Measurements from ENCODE around the gene XPO6.

XPO6 gene

DNA sequence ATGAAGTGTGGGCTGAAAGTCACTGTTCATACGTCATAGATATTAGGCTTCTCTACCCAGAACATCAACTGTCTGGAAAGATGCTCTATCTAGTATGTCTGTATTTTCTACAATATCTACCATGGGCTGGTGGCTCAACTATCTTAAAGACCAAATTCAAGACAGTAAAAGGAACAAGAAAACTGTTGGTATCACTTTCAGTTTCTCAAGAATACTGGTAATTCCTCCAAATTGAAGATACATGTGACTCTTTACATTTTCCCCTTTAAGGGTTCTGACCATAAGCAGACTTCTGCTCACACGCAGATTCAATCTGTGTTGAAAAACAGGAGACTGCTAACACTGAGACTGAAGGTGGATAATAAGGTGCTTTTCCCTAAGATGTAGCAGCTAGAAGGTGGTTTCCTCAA is 24.2 kb downstream of the XPO6 start:
- H3K27me3 ChIP-seq (replicated peaks in 2 of 5; ENCODE audit: control insufficient read depth in 4 of 5, insufficient read depth in 5 of 5, low read length in 4 of 5): no peaks in the 10 kb centered on the region
- H3K4me1 ChIP-seq (ENCODE audit: control extremely low read depth in 1 of 4, control insufficient read depth in 4 of 4, insufficient read depth in 4 of 4, low read length in 3 of 4): peaks cover 12 to 23% (median 21%) of the 10 kb centered on the region in 4 experiments
- H3K27ac ChIP-seq (ENCODE audit: insufficient read depth in 1 of 2, low read depth in 1 of 2, low read length in 2 of 2, poor library complexity in 1 of 2, severe bottlenecking in 2 of 2): peak overlapping the region in 1 of 2 experiments; percentile 67
- POLR2A ChIA-PET: no interaction called here
- H3K36me3 ChIP-seq (ENCODE audit: control insufficient read depth in 4 of 4, insufficient read depth in 4 of 4, low read length in 3 of 4): peaks cover 3 to 19% (median 8%) of the 10 kb centered on the region in 4 experiments
- peak in 2 of 3 donors; percentile 58 to 66 for DNase-seq
- CTCF ChIA-PET: interaction anchor here (1.2 to 1.5 kb wide), 2 partner anchors 15 to 34 kb away, joined by 3 to 5 read pairs; no protein-coding TSS in a partner anchor
- peak overlapping the region in 2 of 7 experiments; percentile 29 to 42 for H3K4me3 ChIP-seq (ENCODE audit: control insufficient read depth in 1 of 7, extremely low read depth in 1 of 7, insufficient read depth in 4 of 7, low read depth in 2 of 7, low read length in 6 of 7)
- peaks cover 0 to 2% (median 0%) of the 10 kb centered on the region in 5 experiments for H3K9me3 ChIP-seq (ENCODE audit: control extremely low read depth in 1 of 5, control insufficient read depth in 4 of 5, insufficient read depth in 2 of 5, low read depth in 1 of 5, low read length in 4 of 5)
- 0% methylated on average over 1 of the region's 2 CpGs for WGBS (ENCODE audit: insufficient coverage)

GRCh38 chr16:28186752-28187151 is 25.0 kb downstream of the XPO6 start:
- H3K27ac ChIP-seq (ENCODE audit: insufficient read depth in 1 of 2, low read depth in 1 of 2, low read length in 2 of 2, poor library complexity in 1 of 2, severe bottlenecking in 2 of 2): peak overlapping the region in 1 of 2 experiments; percentile 27
- WGBS (ENCODE audit: insufficient coverage): 92% methylated on average over 3 of the region's 4 CpGs
- ChIA-PET POLR2A (no interaction called here), CTCF (no interaction called here)
- peaks cover 3 to 15% (median 7%) of the 10 kb centered on the region in 4 experiments for H3K36me3 ChIP-seq (ENCODE audit: control insufficient read depth in 4 of 4, insufficient read depth in 4 of 4, low read length in 3 of 4)
- no peaks in the 10 kb centered on the region for H3K27me3 ChIP-seq (replicated peaks in 2 of 5; ENCODE audit: control insufficient read depth in 4 of 5, insufficient read depth in 5 of 5, low read length in 4 of 5)
- DNase-seq: no peak
- H3K4me3 ChIP-seq (ENCODE audit: control insufficient read depth in 1 of 7, extremely low read depth in 1 of 7, insufficient read depth in 4 of 7, low read depth in 2 of 7, low read length in 6 of 7): no peak overlapping the region
- H3K9me3 ChIP-seq (ENCODE audit: control extremely low read depth in 1 of 5, control insufficient read depth in 4 of 5, insufficient read depth in 2 of 5, low read depth in 1 of 5, low read length in 4 of 5): peaks cover 0 to 2% (median 0%) of the 10 kb centered on the region in 5 experiments
- H3K4me1 ChIP-seq (ENCODE audit: control extremely low read depth in 1 of 4, control insufficient read depth in 4 of 4, insufficient read depth in 4 of 4, low read length in 3 of 4): peaks cover 15 to 26% (median 22%) of the 10 kb centered on the region in 4 experiments

- DNase-seq: no peak
- H3K36me3 ChIP-seq (ENCODE audit: control insufficient read depth in 4 of 4, insufficient read depth in 4 of 4, low read length in 3 of 4): peaks cover 0 to 10% (median 4%) of the 10 kb centered on the region in 4 experiments
- H3K27me3 ChIP-seq (replicated peaks in 2 of 5; ENCODE audit: control insufficient read depth in 4 of 5, insufficient read depth in 5 of 5, low read length in 4 of 5): no peaks in the 10 kb centered on the region
- H3K9me3 ChIP-seq (ENCODE audit: control extremely low read depth in 1 of 5, control insufficient read depth in 4 of 5, insufficient read depth in 2 of 5, low read depth in 1 of 5, low read length in 4 of 5): peaks cover 0 to 2% (median 0%) of the 10 kb centered on the region in 5 experiments
- H3K4me3 ChIP-seq (ENCODE audit: control insufficient read depth in 1 of 7, extremely low read depth in 1 of 7, insufficient read depth in 4 of 7, low read depth in 2 of 7, low read length in 6 of 7): no peak overlapping the region
- H3K27ac ChIP-seq (ENCODE audit: insufficient read depth in 1 of 2, low read depth in 1 of 2, low read length in 2 of 2, poor library complexity in 1 of 2, severe bottlenecking in 2 of 2): no peak overlapping the region
- H3K4me1 ChIP-seq (ENCODE audit: control extremely low read depth in 1 of 4, control insufficient read depth in 4 of 4, insufficient read depth in 4 of 4, low read length in 3 of 4): peaks cover 25 to 37% (median 30%) of the 10 kb centered on the region in 4 experiments
- CTCF ChIA-PET: no interaction called here
- WGBS (ENCODE audit: insufficient coverage): 100% methylated on average over 1 of the region's 1 CpG
- POLR2A ChIA-PET: no interaction called here
Measured at GRCh38 chr16:28185696-28186095, 26.1 kb downstream of the XPO6 start.

DNA sequence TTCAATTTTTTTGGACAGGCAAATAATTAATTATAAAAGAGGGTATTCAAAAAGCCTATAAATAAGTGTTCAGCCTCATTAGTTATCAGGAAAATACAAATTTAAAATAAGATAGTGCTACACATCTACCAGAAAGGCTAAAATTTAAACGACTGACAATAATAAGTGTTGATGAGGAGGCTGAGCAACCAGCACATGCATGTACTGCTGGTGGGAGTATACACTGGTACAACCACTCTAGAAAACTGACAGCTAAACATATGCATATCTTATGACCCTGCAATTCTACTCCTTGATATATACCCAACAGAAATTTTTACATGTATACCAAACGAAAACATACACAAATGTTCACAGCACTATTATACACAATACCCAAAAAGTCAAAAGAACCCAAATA is 27.1 kb downstream of the XPO6 start:
- H3K4me3 ChIP-seq (ENCODE audit: control insufficient read depth in 1 of 7, extremely low read depth in 1 of 7, insufficient read depth in 4 of 7, low read depth in 2 of 7, low read length in 6 of 7): no peak overlapping the region
- peaks cover 0 to 11% (median 4%) of the 10 kb centered on the region in 4 experiments for H3K36me3 ChIP-seq (ENCODE audit: control insufficient read depth in 4 of 4, insufficient read depth in 4 of 4, low read length in 3 of 4)
- ChIA-PET POLR2A (no interaction called here), CTCF (no interaction called here)
- H3K9me3 ChIP-seq (ENCODE audit: control extremely low read depth in 1 of 5, control insufficient read depth in 4 of 5, insufficient read depth in 2 of 5, low read depth in 1 of 5, low read length in 4 of 5): peaks cover 0 to 2% (median 0%) of the 10 kb centered on the region in 5 experiments
- no peaks in the 10 kb centered on the region for H3K27me3 ChIP-seq (replicated peaks in 2 of 5; ENCODE audit: control insufficient read depth in 4 of 5, insufficient read depth in 5 of 5, low read length in 4 of 5)
- no peak for DNase-seq
- H3K27ac ChIP-seq (ENCODE audit: insufficient read depth in 1 of 2, low read depth in 1 of 2, low read length in 2 of 2, poor library complexity in 1 of 2, severe bottlenecking in 2 of 2): no peak overlapping the region
- H3K4me1 ChIP-seq (ENCODE audit: control extremely low read depth in 1 of 4, control insufficient read depth in 4 of 4, insufficient read depth in 4 of 4, low read length in 3 of 4): peaks cover 27 to 41% (median 34%) of the 10 kb centered on the region in 4 experiments
- no CpG with 5 or more reads among the region's 2 CpGs for WGBS (ENCODE audit: insufficient coverage)

DNA sequence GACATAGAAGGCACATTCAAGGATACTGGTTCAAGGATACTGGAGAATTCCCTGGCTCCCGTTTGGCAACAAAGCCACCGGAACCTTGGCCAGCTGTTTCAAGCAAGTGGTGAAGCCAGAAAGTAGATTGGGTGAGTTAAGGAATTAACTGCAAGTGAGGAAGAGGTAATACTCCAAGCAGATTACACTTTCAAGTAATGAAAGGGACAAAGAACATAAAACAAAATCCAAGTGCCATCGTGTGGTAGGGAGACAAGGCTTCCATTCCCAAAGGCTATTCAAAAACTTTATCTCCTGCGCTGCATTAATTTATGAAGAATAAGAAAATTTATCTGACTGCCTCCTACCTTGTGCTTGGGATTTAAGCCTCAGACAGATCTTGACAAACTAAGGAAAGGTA is 27.8 kb downstream of the XPO6 start:
- peaks cover 26 to 44% (median 36%) of the 10 kb centered on the region in 4 experiments for H3K4me1 ChIP-seq (ENCODE audit: control extremely low read depth in 1 of 4, control insufficient read depth in 4 of 4, insufficient read depth in 4 of 4, low read length in 3 of 4)
- ChIA-PET CTCF (interaction anchor here (1.7 kb wide), 1 partner anchor 19 kb away, joined by 6 read pairs; no protein-coding TSS in a partner anchor), POLR2A (no interaction called here)
- 100% methylated on average over 1 of the region's 4 CpGs for WGBS (ENCODE audit: insufficient coverage)
- H3K4me3 ChIP-seq (ENCODE audit: control insufficient read depth in 1 of 7, extremely low read depth in 1 of 7, insufficient read depth in 4 of 7, low read depth in 2 of 7, low read length in 6 of 7): no peak overlapping the region
- no peaks in the 10 kb centered on the region for H3K27me3 ChIP-seq (replicated peaks in 2 of 5; ENCODE audit: control insufficient read depth in 4 of 5, insufficient read depth in 5 of 5, low read length in 4 of 5)
- no peak overlapping the region for H3K27ac ChIP-seq (ENCODE audit: insufficient read depth in 1 of 2, low read depth in 1 of 2, low read length in 2 of 2, poor library complexity in 1 of 2, severe bottlenecking in 2 of 2)
- peaks cover 0 to 2% (median 0%) of the 10 kb centered on the region in 5 experiments for H3K9me3 ChIP-seq (ENCODE audit: control extremely low read depth in 1 of 5, control insufficient read depth in 4 of 5, insufficient read depth in 2 of 5, low read depth in 1 of 5, low read length in 4 of 5)
- no peak for DNase-seq
- peaks cover 0 to 15% (median 4%) of the 10 kb centered on the region in 4 experiments for H3K36me3 ChIP-seq (ENCODE audit: control insufficient read depth in 4 of 4, insufficient read depth in 4 of 4, low read length in 3 of 4)

- Histone ChIP-seq H3K4me1 (ENCODE audit: control extremely low read depth in 1 of 4, control insufficient read depth in 4 of 4, insufficient read depth in 4 of 4, low read length in 3 of 4) (peaks cover 23 to 44% (median 36%) of the 10 kb centered on the region in 4 experiments), H3K4me3 (ENCODE audit: control insufficient read depth in 1 of 7, extremely low read depth in 1 of 7, insufficient read depth in 4 of 7, low read depth in 2 of 7, low read length in 6 of 7) (no peak overlapping the region), H3K27me3 (replicated peaks in 2 of 5; ENCODE audit: control insufficient read depth in 4 of 5, insufficient read depth in 5 of 5, low read length in 4 of 5) (no peaks in the 10 kb centered on the region), H3K27ac (ENCODE audit: insufficient read depth in 1 of 2, low read depth in 1 of 2, low read length in 2 of 2, poor library complexity in 1 of 2, severe bottlenecking in 2 of 2) (no peak overlapping the region), H3K36me3 (ENCODE audit: control insufficient read depth in 4 of 4, insufficient read depth in 4 of 4, low read length in 3 of 4) (peaks cover 0 to 15% (median 2%) of the 10 kb centered on the region in 4 experiments), H3K9me3 (ENCODE audit: control extremely low read depth in 1 of 5, control insufficient read depth in 4 of 5, insufficient read depth in 2 of 5, low read depth in 1 of 5, low read length in 4 of 5) (peaks cover 0 to 2% (median 0%) of the 10 kb centered on the region in 5 experiments)
- POLR2A ChIA-PET: no interaction called here
- DNase-seq: no peak
- CTCF ChIA-PET: interaction anchor here (0.6 to 1.7 kb wide), 4 partner anchors 11 to 42 kb away, joined by 3 to 6 read pairs (median 3); no protein-coding TSS in a partner anchor
- 88% methylated on average over 1 of the region's 3 CpGs for WGBS (ENCODE audit: insufficient coverage)
Measured at GRCh38 chr16:28183484-28183883, 28.3 kb downstream of the XPO6 start.

DNA sequence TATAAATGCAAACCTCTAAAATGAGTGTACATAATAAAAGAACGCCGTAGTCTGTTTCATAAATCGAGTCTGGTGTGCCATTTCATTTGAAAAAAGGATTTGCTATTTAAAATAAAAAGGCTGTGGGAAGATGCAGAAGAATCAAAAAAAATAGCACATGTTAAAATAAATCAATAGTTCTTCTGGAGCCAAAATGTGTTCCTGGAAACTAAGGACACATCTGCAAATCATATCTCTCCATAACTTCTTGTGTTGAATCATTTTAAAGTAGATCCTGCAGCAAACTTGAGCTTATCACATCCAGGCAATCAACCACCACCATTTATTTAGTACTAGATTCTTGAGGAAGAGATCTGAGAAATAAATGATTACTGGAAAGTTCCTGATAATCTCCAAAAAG is 29.0 kb downstream of the XPO6 start:
- POLR2A ChIA-PET: no interaction called here
- Histone ChIP-seq H3K27me3 (replicated peaks in 2 of 5; ENCODE audit: control insufficient read depth in 4 of 5, insufficient read depth in 5 of 5, low read length in 4 of 5) (no peaks in the 10 kb centered on the region), H3K4me1 (ENCODE audit: control extremely low read depth in 1 of 4, control insufficient read depth in 4 of 4, insufficient read depth in 4 of 4, low read length in 3 of 4) (peaks cover 19 to 39% (median 33%) of the 10 kb centered on the region in 4 experiments), H3K4me3 (ENCODE audit: control insufficient read depth in 1 of 7, extremely low read depth in 1 of 7, insufficient read depth in 4 of 7, low read depth in 2 of 7, low read length in 6 of 7) (no peak overlapping the region), H3K36me3 (ENCODE audit: control insufficient read depth in 4 of 4, insufficient read depth in 4 of 4, low read length in 3 of 4) (peaks cover 0 to 20% (median 4%) of the 10 kb centered on the region in 4 experiments), H3K27ac (ENCODE audit: insufficient read depth in 1 of 2, low read depth in 1 of 2, low read length in 2 of 2, poor library complexity in 1 of 2, severe bottlenecking in 2 of 2) (no peak overlapping the region), H3K9me3 (ENCODE audit: control extremely low read depth in 1 of 5, control insufficient read depth in 4 of 5, insufficient read depth in 2 of 5, low read depth in 1 of 5, low read length in 4 of 5) (peaks cover 0 to 2% (median 0%) of the 10 kb centered on the region in 5 experiments)
- CTCF ChIA-PET: interaction anchor here (0.6 to 1.7 kb wide), 4 partner anchors 12 to 41 kb away, joined by 3 to 6 read pairs (median 3); no protein-coding TSS in a partner anchor
- DNase-seq: no peak
- WGBS (ENCODE audit: insufficient coverage): no CpG with 5 or more reads among the region's 3 CpGs
